A549 treated with dexamethasone at 1 μM for 4 hours (cell line): Measurements from ENCODE around the gene COBL. TPM values are rescaled to one million over a fixed set of nuclear protein-coding genes. Genes with fewer than 3 reads are reported as not detected.

Source experiments
- total RNA-seq: library from RNA; stranded (reverse); fragments of 200-300 nt; extraction: Qiagen RNA extraction; gene quantifications from 5 replicates; pipeline ENCODE4 v1.2.3, GENCODE V29; 2022

COBL gene
- total RNA-seq: 3.2 to 4.5 TPM (median 4.2 TPM) in 5 replicates

DNA sequence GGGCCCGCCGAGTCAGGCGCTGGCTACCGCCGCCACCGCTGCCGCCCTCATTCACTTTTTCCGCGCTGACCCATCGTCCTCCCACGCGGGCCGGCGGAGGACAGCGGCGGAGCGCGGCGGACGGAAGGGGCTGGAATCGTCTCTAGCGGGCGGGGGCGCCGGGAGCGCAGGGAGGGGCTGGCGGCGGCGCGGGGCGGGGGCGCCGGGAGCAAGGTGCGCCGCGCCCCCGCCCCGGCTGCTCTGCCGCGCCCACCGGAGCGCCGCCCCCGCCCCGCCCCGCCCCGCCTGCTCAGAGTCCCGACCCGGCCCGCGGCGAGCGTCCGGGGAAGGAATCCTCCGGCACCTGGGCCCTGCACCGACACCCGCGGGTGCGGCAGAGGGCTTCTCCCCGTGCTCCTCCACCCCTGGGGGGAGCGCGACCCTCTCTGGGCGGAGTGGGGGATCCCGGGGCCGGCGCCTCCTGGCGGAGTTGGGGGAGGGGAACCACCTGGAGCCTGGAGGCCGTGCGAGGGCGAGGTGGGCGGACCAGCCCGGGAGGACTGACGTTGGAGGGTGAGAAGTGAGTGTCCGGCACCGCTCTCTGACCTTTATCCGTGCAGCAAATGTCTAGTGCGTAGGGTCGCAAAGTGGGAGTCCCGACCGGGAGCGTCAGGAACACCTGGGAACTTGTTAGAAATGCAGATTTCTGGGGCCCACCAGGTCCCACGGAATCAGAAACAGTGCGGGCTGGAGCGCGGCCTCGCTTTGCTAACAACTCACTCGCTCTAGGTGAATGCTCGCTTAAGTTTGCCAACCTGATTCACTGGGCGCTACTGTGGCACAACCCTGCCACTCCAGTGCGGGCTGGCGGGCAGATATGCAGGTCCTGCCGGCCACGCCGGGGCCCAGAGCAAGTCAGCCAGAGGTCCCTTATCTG lies at the start of gene COBL:
Gene COBL, minus strand, starts transcription at position 144 of the 916 bp plus-strand sequence. CDS start 176 bp downstream, outside the sequence.

